DND-41 (cell line): Measurements from ENCODE around the gene FBLN1.

Source experiments
- EZH2 ChIP-seq: IDR thresholded peaks from 3 replicates; pipeline ENCODE4 v1.6.1; 2012; ENCODE audit warnings: borderline replicate concordance, low read depth, mild to moderate bottlenecking, moderate library complexity, low read length, inconsistent platforms; ENCODE audit not compliant: severe bottlenecking
- TF ChIP-seq, protein P1 (sequence below): IDR thresholded peaks from 2 replicates; pipeline ENCODE4 v1.5.1; 2012; ENCODE audit warnings: borderline replicate concordance, low read length, moderate library complexity, mild to moderate bottlenecking; ENCODE audit not compliant: poor library complexity, severe bottlenecking; ENCODE audit errors: extremely low read depth

- TF ChIP-seq, protein P1, sequence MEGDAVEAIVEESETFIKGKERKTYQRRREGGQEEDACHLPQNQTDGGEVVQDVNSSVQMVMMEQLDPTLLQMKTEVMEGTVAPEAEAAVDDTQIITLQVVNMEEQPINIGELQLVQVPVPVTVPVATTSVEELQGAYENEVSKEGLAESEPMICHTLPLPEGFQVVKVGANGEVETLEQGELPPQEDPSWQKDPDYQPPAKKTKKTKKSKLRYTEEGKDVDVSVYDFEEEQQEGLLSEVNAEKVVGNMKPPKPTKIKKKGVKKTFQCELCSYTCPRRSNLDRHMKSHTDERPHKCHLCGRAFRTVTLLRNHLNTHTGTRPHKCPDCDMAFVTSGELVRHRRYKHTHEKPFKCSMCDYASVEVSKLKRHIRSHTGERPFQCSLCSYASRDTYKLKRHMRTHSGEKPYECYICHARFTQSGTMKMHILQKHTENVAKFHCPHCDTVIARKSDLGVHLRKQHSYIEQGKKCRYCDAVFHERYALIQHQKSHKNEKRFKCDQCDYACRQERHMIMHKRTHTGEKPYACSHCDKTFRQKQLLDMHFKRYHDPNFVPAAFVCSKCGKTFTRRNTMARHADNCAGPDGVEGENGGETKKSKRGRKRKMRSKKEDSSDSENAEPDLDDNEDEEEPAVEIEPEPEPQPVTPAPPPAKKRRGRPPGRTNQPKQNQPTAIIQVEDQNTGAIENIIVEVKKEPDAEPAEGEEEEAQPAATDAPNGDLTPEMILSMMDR = no peak
- no peak for TF ChIP-seq EZH2
These were observed 9.7 kb downstream of the FBLN1 start for GRCh38 chr22:45512363-45512762.
